ENCODE results near the gene CPA3. TPM values are rescaled to one million over a fixed set of nuclear protein-coding genes. Genes with fewer than 3 reads are reported as not detected.

Gene CPA3
- total RNA-seq, 1 experiment from 2014 or later, result not detected

DNA sequence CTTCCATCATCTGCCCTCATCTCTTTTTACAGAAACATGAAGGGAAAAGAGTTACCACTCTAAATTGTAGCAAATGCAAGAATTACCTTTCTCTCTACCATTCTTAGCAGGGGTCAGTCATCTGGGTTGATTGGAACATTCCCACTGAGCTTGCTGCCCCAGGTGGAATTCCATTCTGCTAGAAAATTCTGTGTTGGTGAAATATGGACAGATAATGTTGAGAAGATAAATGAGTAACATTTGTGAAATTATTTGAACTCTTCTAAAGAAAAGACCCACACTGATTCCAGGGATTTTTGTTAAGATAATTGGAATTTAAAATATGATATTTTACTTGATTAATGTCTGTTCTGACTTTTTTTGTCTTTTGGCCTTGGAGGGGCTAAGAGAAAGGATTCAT, 11.0 kb upstream of the CPA3 start:
- intact Hi-C loops (cut with micrococcal nuclease), result no loop called here
- CTCF ChIA-PET, result no interaction called here
- Histone ChIP-seq H3K27ac (ENCODE audit: low read depth, low read length) (no peak overlapping the region), H3K4me2 (ENCODE audit: low read length) (no peak overlapping the region), H3K9me3 (ENCODE audit: control insufficient read depth in 1 of 2, insufficient read depth in 1 of 2, low read depth in 1 of 2, low read length in 2 of 2) (no peaks in the 10 kb centered on the region), H3K4me1 (ENCODE audit: control insufficient read depth in 1 of 2, insufficient read depth in 2 of 2, low read length in 2 of 2) (no peaks in the 10 kb centered on the region), H3K4me3 (replicated peaks in 1 of 2; ENCODE audit: low read depth in 1 of 2, low read length in 2 of 2) (no peak overlapping the region), H3K36me3 (ENCODE audit: control insufficient read depth in 1 of 2, insufficient read depth in 2 of 2, low read length in 2 of 2) (no peaks in the 10 kb centered on the region), H4K20me1 (ENCODE audit: insufficient read depth) (no peaks in the 10 kb centered on the region), H3K79me2 (ENCODE audit: insufficient read depth, low read length) (no peaks in the 10 kb centered on the region), H3K9me2 (ENCODE audit: insufficient read depth) (no peaks in the 10 kb centered on the region), H3K27me3 (ENCODE audit: insufficient read depth, low read length) (no peaks in the 10 kb centered on the region), H3K9ac (ENCODE audit: low read length) (no peak overlapping the region), H2AFZ (ENCODE audit: low read depth, low read length, poor library complexity, severe bottlenecking) (no peak overlapping the region)
- POLR2A ChIA-PET, result no interaction called here
- TF ChIP-seq POLR2AphosphoS5 (IDR thresholded peaks at IDR 0.05; ENCODE audit: low read depth, low read length) (no peak), ZFX (IDR thresholded peaks at IDR 0.05) (no peak)
- BruUV-seq (replicated peaks), result no TSS peak
- DNase-seq (ENCODE audit: low read depth, low spot score) (no peak), ATAC-seq (no peak)
- RAD21 ChIA-PET (ENCODE audit: low non-redundant PET in 1 of 2, low total read pairs in 2 of 2, uncharacterized antibody in 2 of 2, unreplicated experiment in 2 of 2), result no interaction called here

DNA sequence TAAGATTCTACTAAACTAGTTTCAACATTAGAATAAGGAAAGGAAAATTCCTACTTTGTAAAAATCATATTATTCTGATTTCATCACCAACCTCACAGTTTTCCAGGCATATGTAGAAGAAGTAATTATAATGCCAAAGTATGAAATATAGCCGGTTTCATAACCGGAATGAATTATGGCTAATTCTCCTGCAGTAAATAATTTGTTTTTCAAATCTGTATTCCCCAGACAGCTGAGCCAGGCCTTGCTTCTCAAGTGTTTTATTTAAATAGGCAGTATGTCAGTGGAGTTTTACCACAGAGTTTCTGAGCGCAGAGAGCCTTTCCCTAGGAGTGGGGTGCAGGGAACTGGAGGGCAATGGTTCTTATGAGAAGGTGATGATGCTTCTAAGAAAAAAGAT, 8.7 kb upstream of the CPA3 start:
- no peak for DNase-seq (ENCODE audit: low read depth, low spot score)
- CTCF ChIA-PET, result no interaction called here

More for the DNA sequence above, 8.7 kb upstream of the CPA3 start:
- intact Hi-C loops (cut with micrococcal nuclease), result loop anchor here (5.0 kb wide), 1 partner anchor 416 kb away; no protein-coding TSS in a partner anchor
- Histone ChIP-seq H3K79me2 (ENCODE audit: insufficient read depth, low read length) (no peaks in the 10 kb centered on the region), H3K4me1 (ENCODE audit: control insufficient read depth in 1 of 2, insufficient read depth in 2 of 2, low read length in 2 of 2) (no peaks in the 10 kb centered on the region), H3K27me3 (ENCODE audit: insufficient read depth, low read length) (no peaks in the 10 kb centered on the region), H3K9me3 (ENCODE audit: control insufficient read depth in 1 of 2, insufficient read depth in 1 of 2, low read depth in 1 of 2, low read length in 2 of 2) (no peaks in the 10 kb centered on the region), H3K9me2 (ENCODE audit: insufficient read depth) (no peaks in the 10 kb centered on the region), H3K4me3 (replicated peaks in 1 of 2; ENCODE audit: low read depth in 1 of 2, low read length in 2 of 2) (no peak overlapping the region), H3K27ac (ENCODE audit: low read depth, low read length) (no peak overlapping the region), H4K20me1 (ENCODE audit: insufficient read depth) (no peaks in the 10 kb centered on the region), H3K4me2 (ENCODE audit: low read length) (no peak overlapping the region), H2AFZ (ENCODE audit: low read depth, low read length, poor library complexity, severe bottlenecking) (no peak overlapping the region), H3K9ac (ENCODE audit: low read length) (no peak overlapping the region), H3K36me3 (ENCODE audit: control insufficient read depth in 1 of 2, insufficient read depth in 2 of 2, low read length in 2 of 2) (no peaks in the 10 kb centered on the region)
- ATAC-seq, result no peak
- TF ChIP-seq, protein P1, sequence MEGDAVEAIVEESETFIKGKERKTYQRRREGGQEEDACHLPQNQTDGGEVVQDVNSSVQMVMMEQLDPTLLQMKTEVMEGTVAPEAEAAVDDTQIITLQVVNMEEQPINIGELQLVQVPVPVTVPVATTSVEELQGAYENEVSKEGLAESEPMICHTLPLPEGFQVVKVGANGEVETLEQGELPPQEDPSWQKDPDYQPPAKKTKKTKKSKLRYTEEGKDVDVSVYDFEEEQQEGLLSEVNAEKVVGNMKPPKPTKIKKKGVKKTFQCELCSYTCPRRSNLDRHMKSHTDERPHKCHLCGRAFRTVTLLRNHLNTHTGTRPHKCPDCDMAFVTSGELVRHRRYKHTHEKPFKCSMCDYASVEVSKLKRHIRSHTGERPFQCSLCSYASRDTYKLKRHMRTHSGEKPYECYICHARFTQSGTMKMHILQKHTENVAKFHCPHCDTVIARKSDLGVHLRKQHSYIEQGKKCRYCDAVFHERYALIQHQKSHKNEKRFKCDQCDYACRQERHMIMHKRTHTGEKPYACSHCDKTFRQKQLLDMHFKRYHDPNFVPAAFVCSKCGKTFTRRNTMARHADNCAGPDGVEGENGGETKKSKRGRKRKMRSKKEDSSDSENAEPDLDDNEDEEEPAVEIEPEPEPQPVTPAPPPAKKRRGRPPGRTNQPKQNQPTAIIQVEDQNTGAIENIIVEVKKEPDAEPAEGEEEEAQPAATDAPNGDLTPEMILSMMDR (IDR thresholded peaks at IDR 0.05 in 2 of 3, conservative IDR thresholded peaks at IDR 0.05 in 1 of 3; ENCODE audit: borderline replicate concordance in 1 of 3, insufficient read depth in 1 of 3, low read depth in 2 of 3, low read length in 2 of 3), result no peak
- TF ChIP-seq ZNF274 (IDR thresholded peaks at IDR 0.05; ENCODE audit: low read depth, low read length) (no peak), ZFX (IDR thresholded peaks at IDR 0.05) (no peak), EGR1 (IDR thresholded peaks at IDR 0.05; ENCODE audit: low read depth) (no peak)
- TF ChIP-seq, protein P2, sequence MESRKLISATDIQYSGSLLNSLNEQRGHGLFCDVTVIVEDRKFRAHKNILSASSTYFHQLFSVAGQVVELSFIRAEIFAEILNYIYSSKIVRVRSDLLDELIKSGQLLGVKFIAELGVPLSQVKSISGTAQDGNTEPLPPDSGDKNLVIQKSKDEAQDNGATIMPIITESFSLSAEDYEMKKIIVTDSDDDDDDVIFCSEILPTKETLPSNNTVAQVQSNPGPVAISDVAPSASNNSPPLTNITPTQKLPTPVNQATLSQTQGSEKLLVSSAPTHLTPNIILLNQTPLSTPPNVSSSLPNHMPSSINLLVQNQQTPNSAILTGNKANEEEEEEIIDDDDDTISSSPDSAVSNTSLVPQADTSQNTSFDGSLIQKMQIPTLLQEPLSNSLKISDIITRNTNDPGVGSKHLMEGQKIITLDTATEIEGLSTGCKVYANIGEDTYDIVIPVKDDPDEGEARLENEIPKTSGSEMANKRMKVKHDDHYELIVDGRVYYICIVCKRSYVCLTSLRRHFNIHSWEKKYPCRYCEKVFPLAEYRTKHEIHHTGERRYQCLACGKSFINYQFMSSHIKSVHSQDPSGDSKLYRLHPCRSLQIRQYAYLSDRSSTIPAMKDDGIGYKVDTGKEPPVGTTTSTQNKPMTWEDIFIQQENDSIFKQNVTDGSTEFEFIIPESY (IDR thresholded peaks at IDR 0.05; ENCODE audit: extremely low read depth, insufficient replicate concordance, low read length), result no peak
- RAD21 ChIA-PET (ENCODE audit: low non-redundant PET in 1 of 2, low total read pairs in 2 of 2, uncharacterized antibody in 2 of 2, unreplicated experiment in 2 of 2), result no interaction called here
- BruUV-seq (replicated peaks), result no TSS peak
- POLR2A ChIA-PET, result no interaction called here
